HCT116 (cell line): Measurements from ENCODE around the gene TMEM45B. TPM values are rescaled to one million over a fixed set of nuclear protein-coding genes. Genes with fewer than 3 reads are reported as not detected.

Source experiments
- ATAC-seq: fragments of 200-7000 bp; cut with Tn5 transposase; 2 replicates; pipeline ENCODE4 v1.9.1; 2020; ENCODE audit warnings: mild to moderate bottlenecking, moderate library complexity
- BruUV-seq: library from RNA; stranded (reverse); fragments of 400-500 nt; replicated peaks from 2 replicates; lab custom pipeline; 2021; lab: Mats Ljungman, UMichigan
- CTCF ChIA-PET: fragments of 300-600 bp; sonication (Branson Sonifier 250); formaldehyde crosslinking; loops from one replicate; lab custom pipeline; 2021; ENCODE audit warnings: antibody characterized with exemption; lab: Charles Lee
- POLR2A ChIA-PET: fragments of 300-600, 350-600 bp; sonication (Branson Sonifier 250); formaldehyde crosslinking; loops from one replicate; lab custom pipeline; 2021; ENCODE audit warnings: antibody characterized with exemption; lab: Charles Lee
- RAD21 ChIA-PET, 2 experiments: fragments of 300-600 bp; sonication (Branson Sonifier 250); formaldehyde crosslinking; loops; one replicate each; lab custom pipeline; 2023; ENCODE audit warnings: low total read pairs in 2 of 2; ENCODE audit not compliant: uncharacterized antibody in 2 of 2, unreplicated experiment in 2 of 2, low non-redundant PET in 1 of 2; lab: Charles Lee
- DNase-seq: peaks from one replicate; pipeline ENCODE4 v3.0.0-alpha.2; 2010; ENCODE audit warnings: low read depth, low spot score
- H2AFZ ChIP-seq: fragments of 200-600 bp; shearing (Covaris generic), sonication (generic); 2 replicates; pipeline ENCODE4 v1.6.1; 2017; ENCODE audit warnings: low read depth, mixed run types, mixed read lengths, antibody characterized with exemption, low read length; ENCODE audit not compliant: poor library complexity, severe bottlenecking
- H3K27ac ChIP-seq: 2 replicates; pipeline ENCODE4 v1.5.1; 2012; ENCODE audit warnings: low read depth, low read length
- H3K27me3 ChIP-seq: fragments of 200-600 bp; sonication (generic); 2 replicates; pipeline ENCODE4 v1.6.1; 2016; ENCODE audit warnings: mixed run types, low read length, mixed read lengths; ENCODE audit not compliant: insufficient read depth
- H3K36me3 ChIP-seq, 2 experiments: fragments of 200-500 bp in 1 of 2; fragments of 200-600 bp in 1 of 2; sonication (Bioruptor generic) in 1 of 2; sonication (generic) in 1 of 2; 2 replicates each; pipeline versions ENCODE4 v1.5.1 to v1.6.1; 2014 to 2016; ENCODE audit warnings: low read length in 2 of 2, inconsistent platforms in 1 of 2, mixed read lengths in 1 of 2, mixed run types in 1 of 2; ENCODE audit not compliant: insufficient read depth in 2 of 2, control insufficient read depth in 1 of 2
- H3K4me1 ChIP-seq, 2 experiments: fragments of 200-600 bp in 1 of 2; sonication (generic) in 1 of 2; 2 replicates each; pipeline versions ENCODE4 v1.5.1 to v1.6.1; 2012 to 2017; ENCODE audit warnings: low read length in 2 of 2, inconsistent platforms in 1 of 2, mild to moderate bottlenecking in 1 of 2, mixed read lengths in 1 of 2, mixed run types in 1 of 2, moderate library complexity in 1 of 2; ENCODE audit not compliant: insufficient read depth in 2 of 2, control insufficient read depth in 1 of 2
- H3K4me2 ChIP-seq: fragments of 200-600 bp; sonication (generic); 2 replicates; pipeline ENCODE4 v1.6.1; 2017; ENCODE audit warnings: mixed run types, low read length, mixed read lengths
- H3K4me3 ChIP-seq, 2 experiments: fragments of 200-600 bp in 1 of 2; sonication (generic) in 1 of 2; replicated peaks in 1 of 2; 2 replicates each; pipeline ENCODE4 v1.5.1; 2011 to 2016; ENCODE audit warnings: low read length in 2 of 2, control low read depth in 1 of 2, low read depth in 1 of 2, mild to moderate bottlenecking in 1 of 2, mixed read lengths in 1 of 2, mixed run types in 1 of 2
- H3K79me2 ChIP-seq: fragments of 200-600 bp; sonication (generic); 2 replicates; pipeline ENCODE4 v1.6.1; 2017; ENCODE audit warnings: mild to moderate bottlenecking, mixed run types, low read length, moderate library complexity, mixed read lengths; ENCODE audit not compliant: insufficient read depth
- H3K9ac ChIP-seq: fragments of 200-600 bp; sonication (generic); 2 replicates; pipeline ENCODE4 v1.6.1; 2016; ENCODE audit warnings: low read length, mixed read lengths
- H3K9me2 ChIP-seq: fragments of 200-600 bp; sonication (generic), shearing (Covaris generic); 2 replicates; pipeline ENCODE4 v1.6.1; 2017; ENCODE audit warnings: mixed run types, mild to moderate bottlenecking, moderate library complexity; ENCODE audit not compliant: insufficient read depth
- H3K9me3 ChIP-seq, 2 experiments: fragments of 200-500 bp in 1 of 2; fragments of 200-600 bp in 1 of 2; sonication (Bioruptor generic) in 1 of 2; sonication (generic) in 1 of 2; 2 replicates each; pipeline ENCODE4 v1.6.1; 2014 to 2017; ENCODE audit warnings: low read length in 2 of 2, mixed read lengths in 2 of 2, inconsistent platforms in 1 of 2, low read depth in 1 of 2, mild to moderate bottlenecking in 1 of 2, mixed run types in 1 of 2, moderate library complexity in 1 of 2; ENCODE audit not compliant: control insufficient read depth in 1 of 2, insufficient read depth in 1 of 2
- H4K20me1 ChIP-seq: fragments of 200-600 bp; sonication (generic), shearing (Covaris generic); 2 replicates; pipeline ENCODE4 v1.6.1; 2017; ENCODE audit warnings: mixed run types, mild to moderate bottlenecking, moderate library complexity; ENCODE audit not compliant: insufficient read depth
- EGR1 ChIP-seq: IDR thresholded peaks from 2 replicates; pipeline ENCODE4 v1.6.1; 2012; ENCODE audit warnings: low read depth
- EZH2 ChIP-seq: fragments of 200-600 bp; sonication (generic); IDR thresholded peaks from 2 replicates; pipeline ENCODE4 v1.6.1; 2017; ENCODE audit warnings: antibody characterized with exemption, mixed run types
- EZH2phosphoT487 ChIP-seq: fragments of 200-600 bp; IDR thresholded peaks from 2 replicates; pipeline ENCODE4 v1.6.1; 2018; ENCODE audit warnings: antibody characterized with exemption, borderline replicate concordance
- FOSL1 ChIP-seq: IDR thresholded peaks from 2 replicates; pipeline ENCODE4 v1.6.1; 2012; ENCODE audit warnings: low read depth
- JUND ChIP-seq: IDR thresholded peaks from 2 replicates; pipeline ENCODE4 v1.6.1; 2012
- MAX ChIP-seq: IDR thresholded peaks from 2 replicates; pipeline ENCODE4 v1.6.1; 2012
- POLR2A ChIP-seq: IDR thresholded peaks from 2 replicates; pipeline ENCODE4 v1.7.0; 2011; ENCODE audit warnings: borderline replicate concordance; ENCODE audit not compliant: insufficient read depth, insufficient read length; ENCODE audit errors: extremely low read depth
- POLR2AphosphoS5 ChIP-seq: IDR thresholded peaks from 2 replicates; pipeline ENCODE4 v1.6.1; 2011; ENCODE audit warnings: mild to moderate bottlenecking, low read depth, low read length, moderate library complexity
- RAD21 ChIP-seq: IDR thresholded peaks from 2 replicates; pipeline ENCODE4 v1.6.1; 2012; ENCODE audit warnings: low read depth, mild to moderate bottlenecking
- REST ChIP-seq: IDR thresholded peaks from 2 replicates; pipeline ENCODE4 v1.6.1; 2012; ENCODE audit warnings: low read depth
- SIN3A ChIP-seq: IDR thresholded peaks from 2 replicates; pipeline ENCODE4 v1.6.1; 2012; ENCODE audit warnings: low read depth
- SP1 ChIP-seq: IDR thresholded peaks from 2 replicates; pipeline ENCODE4 v1.6.1; 2012; ENCODE audit warnings: low read depth
- SRF ChIP-seq: IDR thresholded peaks from 2 replicates; pipeline ENCODE4 v1.6.1; 2012; ENCODE audit warnings: low read depth
- TCF7L2 ChIP-seq: IDR thresholded peaks from 2 replicates; pipeline ENCODE4 v1.7.0; 2011; ENCODE audit warnings: borderline replicate concordance, inconsistent platforms; ENCODE audit not compliant: insufficient read depth, insufficient read length; ENCODE audit errors: extremely low read depth
- YY1 ChIP-seq: IDR thresholded peaks from 2 replicates; pipeline ENCODE4 v1.6.1; 2011; ENCODE audit warnings: low read length, low read depth, moderate library complexity, mild to moderate bottlenecking; ENCODE audit not compliant: insufficient replicate concordance; ENCODE audit errors: extremely low read depth
- ZNF274 ChIP-seq: fragments of 200-500 bp; sonication (Bioruptor generic); IDR thresholded peaks from 2 replicates; pipeline ENCODE4 v1.6.1; 2014; ENCODE audit warnings: mild to moderate bottlenecking, low read depth, low read length, inconsistent platforms
- intact Hi-C: fragments of 100-400 bp; cut with micrococcal nuclease; formaldehyde crosslinking; loops from 2 replicates; pipeline ENCODE4 v1.10.0; 2022
- total RNA-seq: library from RNA; stranded (reverse); gene quantifications from one replicate; pipeline ENCODE4 v1.2.1, GENCODE V29; 2021; ENCODE audit not compliant: unreplicated experiment
- TF ChIP-seq, protein P1 (sequence below), 3 experiments: fragments of 200-600 bp in 1 of 3; sonication (generic) in 1 of 3; IDR thresholded peaks in 2 of 3; conservative IDR thresholded peaks in 1 of 3; 2 replicates each; pipeline ENCODE4 v1.5.1; 2012 to 2017; ENCODE audit warnings: low read depth in 2 of 3, low read length in 2 of 3, antibody characterized with exemption in 1 of 3, borderline replicate concordance in 1 of 3, control low read depth in 1 of 3, mild to moderate bottlenecking in 1 of 3, mixed read lengths in 1 of 3, mixed run types in 1 of 3, moderate library complexity in 1 of 3; ENCODE audit not compliant: insufficient read depth in 1 of 3
- TF ChIP-seq, protein P2 (sequence below): IDR thresholded peaks from 2 replicates; pipeline ENCODE4 v1.6.1; 2011; ENCODE audit warnings: mild to moderate bottlenecking, low read length, moderate library complexity; ENCODE audit not compliant: insufficient replicate concordance; ENCODE audit errors: extremely low read depth

The TMEM45B gene
- total RNA-seq, 1 experiment from 2014 or later, result not detected

GRCh38 chr11:129894278-129895125, 78.9 kb downstream of the TMEM45B start:
- intact Hi-C loops, result no loop called here
- H3K4me1 ChIP-seq, result peaks cover 3 to 12% of the 10 kb centered on the region in 2 experiments; a peak in 3 of 4 replicates
- peak overlapping the region; percentile 77 for H3K9ac ChIP-seq
- peak overlapping the region; percentile 81 to 92 for H3K4me3 ChIP-seq
- no peaks in the 10 kb centered on the region for H3K27me3 ChIP-seq
- H3K36me3 ChIP-seq, result peaks cover 15 to 23% of the 10 kb centered on the region in 2 experiments; a peak in 3 of 4 replicates
- no peak for DNase-seq
- peak overlapping the region; percentile 53; the same call in 1 of the 2 replicates for H3K27ac ChIP-seq
- no peaks in the 10 kb centered on the region for H3K9me3 ChIP-seq
- H3K9me2 ChIP-seq, result no peaks in the 10 kb centered on the region
- H4K20me1 ChIP-seq, result no peaks in the 10 kb centered on the region
- no peak overlapping the region for H2AFZ ChIP-seq
- peak; percentile 5; the same call in 1 of the 2 replicates for ATAC-seq
- CTCF ChIA-PET, result interaction anchor here (0.9 kb wide), 1 partner anchor 29 kb away, joined by 3 read pairs; no protein-coding TSS in a partner anchor
- RAD21 ChIA-PET, result no interaction called here
- peak overlapping the region; percentile 90 for H3K4me2 ChIP-seq
- peaks cover 41% of the 10 kb centered on the region for H3K79me2 ChIP-seq
- no TSS peak for BruUV-seq
- POLR2A ChIA-PET, result interaction anchor here (0.8 to 1.1 kb wide), 2 partner anchors 108 to 238 kb away, joined by 3 to 4 read pairs; partner anchors contain the start of gene PRDM10
- TF ChIP-seq EGR1 (no peak), YY1 (no peak), TCF7L2 (no peak), MAX (no peak), SIN3A (no peak), POLR2AphosphoS5 (no peak), POLR2A (no peak), SP1 (no peak), FOSL1 (no peak), SRF (no peak), REST (no peak), RAD21 (no peak), EZH2phosphoT487 (no peak), ZNF274 (no peak), EZH2 (no peak), JUND (no peak)
- TF ChIP-seq, protein P1, sequence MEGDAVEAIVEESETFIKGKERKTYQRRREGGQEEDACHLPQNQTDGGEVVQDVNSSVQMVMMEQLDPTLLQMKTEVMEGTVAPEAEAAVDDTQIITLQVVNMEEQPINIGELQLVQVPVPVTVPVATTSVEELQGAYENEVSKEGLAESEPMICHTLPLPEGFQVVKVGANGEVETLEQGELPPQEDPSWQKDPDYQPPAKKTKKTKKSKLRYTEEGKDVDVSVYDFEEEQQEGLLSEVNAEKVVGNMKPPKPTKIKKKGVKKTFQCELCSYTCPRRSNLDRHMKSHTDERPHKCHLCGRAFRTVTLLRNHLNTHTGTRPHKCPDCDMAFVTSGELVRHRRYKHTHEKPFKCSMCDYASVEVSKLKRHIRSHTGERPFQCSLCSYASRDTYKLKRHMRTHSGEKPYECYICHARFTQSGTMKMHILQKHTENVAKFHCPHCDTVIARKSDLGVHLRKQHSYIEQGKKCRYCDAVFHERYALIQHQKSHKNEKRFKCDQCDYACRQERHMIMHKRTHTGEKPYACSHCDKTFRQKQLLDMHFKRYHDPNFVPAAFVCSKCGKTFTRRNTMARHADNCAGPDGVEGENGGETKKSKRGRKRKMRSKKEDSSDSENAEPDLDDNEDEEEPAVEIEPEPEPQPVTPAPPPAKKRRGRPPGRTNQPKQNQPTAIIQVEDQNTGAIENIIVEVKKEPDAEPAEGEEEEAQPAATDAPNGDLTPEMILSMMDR (IDR thresholded peaks at IDR 0.05 in 2 of 3, conservative IDR thresholded peaks at IDR 0.05 in 1 of 3; ENCODE audit: borderline replicate concordance in 1 of 3, insufficient read depth in 1 of 3, low read depth in 2 of 3, low read length in 2 of 3), result no peak
- TF ChIP-seq, protein P2, sequence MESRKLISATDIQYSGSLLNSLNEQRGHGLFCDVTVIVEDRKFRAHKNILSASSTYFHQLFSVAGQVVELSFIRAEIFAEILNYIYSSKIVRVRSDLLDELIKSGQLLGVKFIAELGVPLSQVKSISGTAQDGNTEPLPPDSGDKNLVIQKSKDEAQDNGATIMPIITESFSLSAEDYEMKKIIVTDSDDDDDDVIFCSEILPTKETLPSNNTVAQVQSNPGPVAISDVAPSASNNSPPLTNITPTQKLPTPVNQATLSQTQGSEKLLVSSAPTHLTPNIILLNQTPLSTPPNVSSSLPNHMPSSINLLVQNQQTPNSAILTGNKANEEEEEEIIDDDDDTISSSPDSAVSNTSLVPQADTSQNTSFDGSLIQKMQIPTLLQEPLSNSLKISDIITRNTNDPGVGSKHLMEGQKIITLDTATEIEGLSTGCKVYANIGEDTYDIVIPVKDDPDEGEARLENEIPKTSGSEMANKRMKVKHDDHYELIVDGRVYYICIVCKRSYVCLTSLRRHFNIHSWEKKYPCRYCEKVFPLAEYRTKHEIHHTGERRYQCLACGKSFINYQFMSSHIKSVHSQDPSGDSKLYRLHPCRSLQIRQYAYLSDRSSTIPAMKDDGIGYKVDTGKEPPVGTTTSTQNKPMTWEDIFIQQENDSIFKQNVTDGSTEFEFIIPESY, result no peak
